ENCODE results near the gene CFAP299.

CFAP299 gene

GRCh38 chr4:80999943-81000342 lies 664.4 kb downstream of the CFAP299 start:
- no peak for TF ChIP-seq CTCF (IDR thresholded peaks at IDR 0.05; ENCODE audit: low read depth, low read length)
- H3K4me3 ChIP-seq (ENCODE audit: low read depth, low read length), result no peak overlapping the region

- TF ChIP-seq CTCF (IDR thresholded peaks at IDR 0.05; ENCODE audit: low read depth, low read length), result no peak
- H3K4me3 ChIP-seq (ENCODE audit: low read depth, low read length), result no peak overlapping the region
Measured at GRCh38 chr4:81003597-81004111, 668.1 kb downstream of the CFAP299 start.

GRCh38 chr4:81007417-81007816 lies 671.9 kb downstream of the CFAP299 start:
- TF ChIP-seq CTCF (IDR thresholded peaks at IDR 0.05; ENCODE audit: low read depth, low read length), result no peak
- no peak overlapping the region for H3K4me3 ChIP-seq (ENCODE audit: low read depth, low read length)

Data from WI38 (cell line).